Breast epithelium (tissue), 3 donors: ENCODE measurements around the gene SETD4.

Source experiments
- CTCF ChIP-seq, 3 donors: fragments of 450-650 bp; IDR thresholded peaks; one replicate each; pipeline ENCODE4 v1.5.1; 2016 to 2017; ENCODE audit warnings: antibody characterized with exemption in 3 of 3, mild to moderate bottlenecking in 3 of 3, moderate library complexity in 3 of 3
- POLR2A ChIP-seq: fragments of 450-650 bp; IDR thresholded peaks from one replicate; pipeline ENCODE4 v1.6.1; 2016; ENCODE audit warnings: antibody characterized with exemption, mild to moderate bottlenecking, moderate library complexity

GRCh38 chr21:36045993-36046392, 14.3 kb downstream of the SETD4 start:
- no peak for TF ChIP-seq CTCF (IDR thresholded peaks at IDR 0.05)
- TF ChIP-seq POLR2A = no peak
